Stimulated activated CD8-positive, alpha-beta memory T cell treated with anti-CD3 and anti-CD28 coated beads, Interleukin-4, amount 100 ng/mL, for 1 hour (primary cell): ENCODE measurements around the gene PDE8A.

Experiments used
- DNase-seq, 2 donors: peaks; one replicate each; pipeline ENCODE4 v3.0.0-alpha.2; 2020; ENCODE audit warnings: low read depth in 2 of 2, low spot score in 1 of 2

PDE8A gene

DNA sequence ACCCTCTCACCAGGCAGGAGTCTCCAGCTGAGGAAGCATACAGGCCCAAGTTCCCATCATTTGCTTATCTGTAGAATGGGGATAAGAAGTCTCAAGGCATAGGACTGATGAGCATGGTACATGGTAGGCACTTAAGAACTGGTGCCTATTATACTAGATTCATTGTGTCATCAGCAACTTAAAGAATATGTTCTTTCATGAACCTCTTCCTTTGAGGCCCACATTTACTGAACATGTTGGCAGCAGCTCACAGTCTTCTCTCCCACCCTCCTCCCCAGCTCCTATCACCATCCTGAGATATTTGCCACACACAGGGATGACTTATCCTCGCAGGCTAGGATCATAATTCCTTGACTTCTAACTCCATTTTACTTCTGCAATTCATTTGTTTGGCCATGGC, 142.5 kb downstream of the PDE8A start:
- no peak for DNase-seq

- no peak for DNase-seq
Observed at GRCh38 chr15:85125056-85125661, 143.5 kb downstream of the PDE8A start.

DNA sequence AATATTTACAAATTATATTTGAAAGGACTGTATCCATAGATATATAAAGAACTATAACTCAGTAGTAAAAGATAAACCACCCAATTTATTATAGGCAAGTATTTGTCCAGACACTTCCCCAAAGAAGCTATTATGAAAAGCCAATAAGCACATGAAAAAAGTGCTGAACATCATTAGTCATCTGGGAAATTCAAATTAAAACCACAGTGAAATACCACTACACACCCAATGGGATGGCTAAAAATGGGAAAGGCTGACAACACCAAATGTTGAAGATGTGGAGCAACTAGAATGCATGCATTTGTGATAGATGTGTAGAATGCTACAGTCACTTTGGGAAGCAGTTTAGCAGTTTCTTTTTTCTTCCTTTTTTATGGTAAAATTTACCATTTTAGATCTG, 147.0 kb downstream of the PDE8A start:
- no peak for DNase-seq

- no peak for DNase-seq
Observed at GRCh38 chr15:85129881-85130280, 148.2 kb downstream of the PDE8A start.

DNA sequence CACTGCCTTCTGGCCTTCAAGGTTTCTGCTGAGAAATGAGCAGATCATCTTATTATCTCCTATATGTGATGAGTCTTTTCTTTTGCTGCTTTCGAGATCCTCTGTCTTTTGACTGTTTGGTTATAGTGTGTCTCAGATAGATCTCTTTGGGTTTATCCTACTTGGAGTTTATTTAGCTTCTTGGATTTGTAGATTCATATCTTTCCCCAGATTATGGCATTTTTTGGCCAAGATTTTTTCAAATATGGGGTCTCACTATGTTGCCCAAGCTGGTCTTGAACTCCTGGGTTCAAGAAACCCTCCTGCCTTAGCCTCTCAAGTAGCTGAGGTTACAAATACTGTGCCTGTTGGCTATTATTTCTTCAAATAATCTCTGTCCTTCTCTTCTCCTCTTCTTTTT, 150.3 kb downstream of the PDE8A start:
- DNase-seq: no peak

- DNase-seq: no peak
Observed at GRCh38 chr15:85133709-85134108, 152.1 kb downstream of the PDE8A start.

DNA sequence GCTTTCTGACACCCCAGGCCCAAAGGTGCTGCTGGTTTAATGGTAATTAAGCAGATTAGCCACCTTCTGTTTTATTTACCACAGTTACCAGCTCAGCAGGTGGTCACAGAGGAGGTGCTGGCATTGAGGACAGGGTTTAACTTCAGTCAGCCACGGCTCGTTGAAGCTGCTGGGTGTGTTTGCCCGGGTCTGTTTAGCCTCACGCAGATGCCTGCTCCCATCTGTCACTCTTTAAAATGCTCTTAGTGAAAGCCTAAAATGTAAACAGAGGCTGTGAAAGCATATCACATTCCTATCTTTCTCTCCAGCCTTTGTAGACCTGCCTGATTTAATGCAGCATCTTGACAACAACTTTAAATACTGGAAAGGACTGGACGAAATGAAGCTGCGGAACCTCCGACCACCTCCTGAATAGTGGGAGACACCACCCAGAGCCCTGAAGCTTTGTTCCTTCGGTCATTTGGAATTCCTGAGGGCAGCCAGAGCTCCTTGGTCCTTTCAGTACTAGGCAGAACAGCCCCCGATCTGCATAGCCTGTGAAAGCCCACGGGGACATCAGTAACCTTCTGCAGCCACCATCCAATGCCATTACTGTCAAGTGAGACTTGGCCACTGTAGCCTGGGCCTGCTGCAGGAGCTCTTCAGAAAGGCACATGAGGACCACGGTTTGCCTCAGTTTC, 156.0 kb downstream of the PDE8A start:
- DNase-seq: no peak

GRCh38 chr15:85139391-85139790, 157.7 kb downstream of the PDE8A start:
- DNase-seq: no peak

DNA sequence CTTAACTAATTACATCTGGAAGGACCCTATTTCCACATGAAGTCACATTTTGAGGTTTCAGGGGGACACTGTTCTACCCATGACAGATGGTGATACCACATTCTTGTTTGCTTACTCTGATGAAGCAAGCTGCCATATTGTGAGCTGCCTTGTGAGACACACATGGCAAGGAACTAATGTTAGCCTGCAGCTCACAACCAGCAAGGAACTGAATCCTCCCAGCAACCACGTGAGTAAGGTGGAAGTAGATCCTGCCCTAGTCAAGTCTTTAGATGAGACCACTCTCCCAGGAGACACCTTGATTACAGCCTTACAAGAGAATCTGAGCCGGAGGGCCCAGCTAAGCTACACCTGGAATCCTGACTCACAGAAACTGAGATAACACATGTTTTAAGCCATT, 160.1 kb downstream of the PDE8A start:
- no peak for DNase-seq

DNA sequence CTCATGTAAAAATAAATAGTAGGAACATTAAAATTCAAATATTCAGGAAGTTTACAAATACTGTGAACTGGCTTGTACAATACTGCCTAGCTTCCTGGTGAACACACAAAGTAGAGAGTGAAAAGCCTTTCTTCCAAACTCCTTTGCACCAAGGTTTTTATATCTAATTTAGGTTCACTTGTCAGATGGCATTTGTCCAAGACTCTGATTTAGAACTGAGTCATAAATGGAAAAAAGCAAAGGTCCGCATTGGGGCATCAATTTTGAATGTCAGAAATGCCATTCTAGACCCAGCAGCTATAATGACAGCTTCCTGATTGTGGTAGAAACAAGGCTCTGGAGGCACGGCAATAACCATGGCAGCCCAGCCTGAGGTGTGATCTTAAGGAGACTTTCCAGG, 160.7 kb downstream of the PDE8A start:
- no peak for DNase-seq

GRCh38 chr15:85149465-85150129, 167.9 kb downstream of the PDE8A start:
- no peak for DNase-seq

GRCh38 chr15:85150130-85150480, 168.4 kb downstream of the PDE8A start:
- no peak for DNase-seq

- DNase-seq: no peak
Observed at GRCh38 chr15:85151145-85151544, 169.5 kb downstream of the PDE8A start.

DNA sequence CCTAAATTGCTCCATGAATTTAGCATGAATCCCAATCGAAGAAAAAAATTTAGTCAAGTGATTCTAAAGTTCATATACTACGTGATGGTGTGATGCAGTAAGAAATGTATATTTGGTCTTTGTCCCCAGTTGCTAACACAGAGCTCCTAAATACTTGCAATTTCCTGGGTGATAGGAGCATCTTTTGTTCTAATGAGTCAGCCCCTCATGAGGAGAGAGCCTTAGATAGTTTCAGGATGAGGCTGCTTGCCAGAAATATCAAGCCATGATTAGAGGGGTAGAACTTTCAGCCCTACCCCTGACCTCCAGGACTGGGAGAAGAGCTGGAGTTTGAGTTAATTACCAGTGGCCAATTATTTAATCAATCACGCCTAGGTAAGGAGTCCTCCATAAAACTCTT, 170.2 kb downstream of the PDE8A start:
- DNase-seq: no peak

GRCh38 chr15:85154061-85154460, 172.4 kb downstream of the PDE8A start:
- no peak for DNase-seq

- DNase-seq: no peak
Observed at GRCh38 chr15:85155360-85155759, 173.7 kb downstream of the PDE8A start.

DNA sequence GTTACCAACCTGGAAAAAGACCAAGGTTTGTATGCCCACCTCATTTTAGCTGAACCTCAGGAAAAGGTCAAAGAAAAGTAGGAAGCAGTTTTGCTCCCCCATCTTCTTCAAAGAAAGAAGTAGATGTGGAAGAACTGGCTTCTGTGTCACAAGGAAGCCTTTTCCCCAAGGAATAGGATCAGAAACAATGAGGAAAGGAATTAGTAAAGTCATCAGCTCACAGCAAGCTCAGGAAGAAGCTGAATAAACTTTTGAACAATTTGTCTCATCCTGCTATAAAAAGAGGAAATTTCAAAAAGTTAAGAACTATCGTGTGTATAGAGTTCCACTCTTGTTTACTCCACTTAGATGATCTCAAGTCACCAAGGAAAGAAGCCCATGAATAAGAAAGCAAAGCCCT, 174.2 kb downstream of the PDE8A start:
- no peak for DNase-seq

DNA sequence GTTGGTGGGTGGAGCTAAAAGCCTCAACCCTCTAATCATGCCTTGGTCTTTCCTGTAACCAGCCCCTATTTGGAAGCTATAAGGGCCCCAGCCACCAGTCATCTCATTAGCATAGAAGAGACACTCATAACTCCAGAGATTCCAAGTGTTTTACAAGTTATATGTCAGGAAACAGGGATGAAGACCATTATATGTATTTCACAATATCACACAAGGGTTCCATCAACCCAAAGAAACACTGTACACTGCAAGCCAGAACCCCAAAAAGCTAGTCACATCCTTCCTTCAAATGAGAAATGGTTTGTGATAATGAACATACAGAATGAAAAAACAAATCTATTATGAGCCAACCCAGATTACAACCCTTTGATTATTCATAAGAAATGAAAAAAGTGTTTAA, 175.7 kb downstream of the PDE8A start:
- DNase-seq: no peak

GRCh38 chr15:85162237-85162636, 180.6 kb downstream of the PDE8A start:
- DNase-seq: no peak

DNA sequence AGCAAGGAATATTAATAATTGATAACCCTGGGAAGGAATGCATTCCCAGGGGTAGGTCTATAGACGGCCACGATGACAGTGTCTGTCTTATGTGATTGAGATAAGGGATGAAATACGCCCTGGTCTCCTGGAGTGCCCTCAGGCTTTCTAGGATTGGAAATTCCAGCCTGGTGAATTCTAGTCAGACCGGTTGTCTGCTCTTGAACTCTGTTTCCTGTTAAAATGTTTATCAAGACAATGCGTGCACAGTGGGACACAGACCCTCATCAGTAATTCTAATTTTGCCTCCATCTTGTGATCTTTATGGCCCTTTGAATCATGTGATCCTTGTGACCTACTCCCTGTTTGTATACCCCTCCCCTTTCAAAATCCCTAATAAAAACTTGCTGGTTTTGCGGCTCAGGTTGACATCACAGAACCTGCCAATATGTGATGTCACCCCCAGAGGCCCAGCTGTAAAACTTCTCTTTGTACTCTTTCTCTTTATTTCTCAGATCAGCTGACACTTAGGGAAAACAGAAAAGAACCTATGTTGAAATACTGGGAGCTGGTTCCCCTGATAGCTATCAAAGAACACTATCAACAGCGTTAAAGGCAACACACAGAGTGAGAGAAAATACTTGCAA, 183.3 kb downstream of the PDE8A start:
- no peak for DNase-seq

DNA sequence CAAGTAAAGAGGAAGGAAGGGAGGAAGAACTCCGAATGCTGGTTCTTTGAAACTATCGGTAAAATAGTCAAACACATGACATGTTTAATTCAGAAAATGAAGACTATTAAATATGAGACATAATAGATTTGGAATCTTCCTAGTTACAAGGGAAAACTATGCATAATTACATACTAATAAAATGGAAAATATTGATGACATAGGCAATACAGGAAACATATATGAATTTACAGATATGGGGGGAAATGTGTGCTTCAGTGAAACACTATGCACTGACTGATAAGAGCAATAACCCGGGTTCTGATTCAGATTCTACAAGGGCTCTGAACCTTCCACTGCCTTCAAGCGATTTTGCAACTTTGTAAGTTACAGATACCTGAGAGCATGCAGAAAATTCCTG, 185.9 kb downstream of the PDE8A start:
- DNase-seq: no peak

DNA sequence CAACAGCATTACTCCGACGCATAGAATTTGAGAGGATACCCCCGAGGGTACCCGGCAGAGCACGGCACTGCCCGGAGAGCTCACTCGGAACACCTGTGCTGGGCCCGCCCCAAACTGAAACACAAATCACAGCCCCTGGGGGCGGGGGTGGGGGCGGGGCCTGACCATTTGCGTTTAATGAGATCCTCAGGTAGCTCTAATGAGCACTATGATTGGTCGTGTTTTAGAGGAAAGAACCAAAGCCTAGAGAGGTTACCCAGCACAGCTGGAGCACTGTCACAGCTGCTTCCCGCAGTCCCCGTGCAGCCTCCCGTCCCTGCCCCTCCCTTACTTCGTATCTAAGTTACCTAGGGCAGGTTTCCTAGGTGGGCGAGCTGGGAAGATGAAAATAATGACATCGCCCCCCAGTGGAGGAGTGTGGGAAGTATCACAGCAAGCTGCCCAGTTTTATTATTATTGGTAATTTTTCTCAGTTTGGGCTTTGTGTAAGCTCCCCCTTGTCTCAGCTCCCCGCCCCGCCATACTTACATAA, 187.1 kb downstream of the PDE8A start:
- peak in 1 of 2 donors; percentile 11 for DNase-seq
